HepG2 (cell line): ENCODE data around the gene CDC6. TPM values are rescaled to one million over a fixed set of nuclear protein-coding genes. Genes with fewer than 3 reads are reported as not detected.

ENCODE experiments used
- ATAC-seq: fragments of 200-7000 bp; cut with Tn5 transposase; 3 replicates; pipeline ENCODE4 v1.9.1; 2020; ENCODE audit warnings: mild to moderate bottlenecking, moderate library complexity
- BruUV-seq: library from RNA; stranded (reverse); fragments of 400-500 nt; replicated peaks from 2 replicates; lab custom pipeline; 2021; lab: Mats Ljungman, UMichigan
- CTCF ChIA-PET: fragments of 300-600 bp; formaldehyde crosslinking; extraction: SDS; loops from one replicate; lab custom pipeline; 2021; ENCODE audit warnings: low total read pairs, inconsistent platforms, low intra/inter-chr PET ratio; lab: Yijun Ruan, JAX
- POLR2A ChIA-PET: fragments of 350-600 bp; sonication (Branson Sonifier 250); formaldehyde crosslinking; loops from one replicate; lab custom pipeline; 2020; ENCODE audit warnings: antibody characterized with exemption, inconsistent platforms; lab: Yijun Ruan, JAX
- DNase-seq: peaks from one replicate; pipeline ENCODE4 v3.0.0-alpha.2; 2015; ENCODE audit warnings: low spot score
- FAIRE-seq: peaks from 3 replicates; lab custom pipeline; 2011; peaks lifted over from hg19 to GRCh38; lab: Jason Lieb, UNC
- H2AFZ ChIP-seq: one replicate; pipeline ENCODE4 v1.6.1; 2011; ENCODE audit warnings: low read length, inconsistent platforms
- H3K27ac ChIP-seq: fragments of 300-600 bp; 3 replicates; pipeline ENCODE4 v1.8.0; 2011; ENCODE audit warnings: mixed run types, mild to moderate bottlenecking, mixed read lengths, low read length, inconsistent platforms; ENCODE audit not compliant: insufficient read depth; ENCODE audit errors: extremely low read length
- H3K27me3 ChIP-seq, 2 experiments: fragments of 200-600 bp in 1 of 2; 2 replicates in 1 of 2; 3 replicates in 1 of 2; pipeline versions ENCODE4 v1.6.0 to v1.8.0; 2011; ENCODE audit warnings: low read length in 2 of 2, mild to moderate bottlenecking in 2 of 2, moderate library complexity in 2 of 2, inconsistent platforms in 1 of 2; ENCODE audit not compliant: insufficient read depth in 2 of 2, control insufficient read depth in 1 of 2
- H3K36me3 ChIP-seq, 2 experiments: fragments of 200-600 bp in 1 of 2; replicated peaks in 1 of 2; 2 replicates in 1 of 2; 3 replicates in 1 of 2; pipeline versions ENCODE4 v1.5.1 to v1.8.0; 2011; ENCODE audit warnings: low read length in 2 of 2, inconsistent platforms in 1 of 2; ENCODE audit not compliant: insufficient read depth in 2 of 2, control insufficient read depth in 1 of 2
- H3K4me1 ChIP-seq: 2 replicates; pipeline ENCODE4 v1.5.1; 2012; ENCODE audit warnings: low read length, inconsistent platforms; ENCODE audit not compliant: insufficient read depth
- H3K4me2 ChIP-seq: 2 replicates; pipeline ENCODE4 v1.6.0; 2011; ENCODE audit warnings: low read depth, low read length, inconsistent platforms
- H3K4me3 ChIP-seq, 3 experiments: fragments of 200-600 bp in 1 of 3; sonication (generic), shearing (Covaris generic) in 1 of 3; replicated peaks in 1 of 3; 2 replicates each; pipeline ENCODE4 v1.5.1; 2011 to 2016; ENCODE audit warnings: low read length in 3 of 3, inconsistent platforms in 2 of 3, low read depth in 2 of 3, mild to moderate bottlenecking in 2 of 3, control low read depth in 1 of 3, mixed read lengths in 1 of 3; ENCODE audit not compliant: insufficient read depth in 1 of 3
- H3K79me2 ChIP-seq: one replicate; pipeline ENCODE4 v1.6.1; 2011; ENCODE audit warnings: low read length, inconsistent platforms; ENCODE audit not compliant: insufficient read depth
- H3K9ac ChIP-seq: 2 replicates; pipeline ENCODE4 v1.6.0; 2011; ENCODE audit warnings: mild to moderate bottlenecking, low read depth, low read length, inconsistent platforms; ENCODE audit not compliant: insufficient read depth
- H3K9me3 ChIP-seq: 2 replicates; pipeline ENCODE4 v1.5.1; 2012; ENCODE audit warnings: mild to moderate bottlenecking, low read length
- H4K20me1 ChIP-seq: 2 replicates; pipeline ENCODE4 v1.6.0; 2011; ENCODE audit warnings: inconsistent platforms, mild to moderate bottlenecking, low read length, moderate library complexity; ENCODE audit not compliant: insufficient read depth
- ADNP ChIP-seq: sonication (generic); formaldehyde crosslinking; IDR thresholded peaks from 2 replicates; pipeline ENCODE4 v1.4.0; 2020; ENCODE audit warnings: missing genetic modification reagents
- ARNT2 ChIP-seq: sonication (generic); formaldehyde crosslinking; IDR thresholded peaks from 2 replicates; pipeline ENCODE4 v1.8.0; 2022; ENCODE audit warnings: mild to moderate bottlenecking, low read depth, missing genetic modification reagents, moderate library complexity
- ATF4 ChIP-seq, 2 experiments: fragments of 450-650 bp in 1 of 2; sonication (generic) in 1 of 2; formaldehyde crosslinking; IDR thresholded peaks; 2 replicates each; pipeline versions ENCODE4 v1.5.0 to v1.8.0; 2020 to 2022; ENCODE audit warnings: mild to moderate bottlenecking in 1 of 2, missing genetic modification reagents in 1 of 2
- NAIF1 ChIP-seq: sonication (generic); formaldehyde crosslinking; IDR thresholded peaks from 2 replicates; pipeline ENCODE4 v1.5.0; 2020; ENCODE audit warnings: mild to moderate bottlenecking, missing genetic modification reagents, borderline replicate concordance
- NFYB ChIP-seq: sonication (generic); formaldehyde crosslinking; IDR thresholded peaks from 2 replicates; pipeline ENCODE4 v1.4.0; 2020; ENCODE audit warnings: missing genetic modification reagents
- TRIM24 ChIP-seq: sonication (generic); formaldehyde crosslinking; IDR thresholded peaks from 2 replicates; pipeline ENCODE4 v1.8.0; 2022; ENCODE audit warnings: mild to moderate bottlenecking, missing genetic modification reagents
- ZFYVE20 ChIP-seq: sonication (generic); formaldehyde crosslinking; IDR thresholded peaks from 2 replicates; pipeline ENCODE4 v1.8.0; 2023; ENCODE audit warnings: low read depth, mild to moderate bottlenecking, moderate library complexity, missing genetic modification reagents, borderline replicate concordance
- ZMYM3 ChIP-seq: sonication (generic); formaldehyde crosslinking; IDR thresholded peaks from 2 replicates; pipeline ENCODE4 v1.5.1; 2020; ENCODE audit warnings: mild to moderate bottlenecking, missing genetic modification reagents
- ZNF556 ChIP-seq: sonication (generic); formaldehyde crosslinking; IDR thresholded peaks from 2 replicates; pipeline ENCODE4 v1.4.0; 2020; ENCODE audit warnings: mild to moderate bottlenecking, missing genetic modification reagents, borderline replicate concordance
- ZNF615 ChIP-seq: sonication (generic); formaldehyde crosslinking; IDR thresholded peaks from 2 replicates; pipeline ENCODE4 v1.5.0; 2020; ENCODE audit warnings: mild to moderate bottlenecking, missing genetic modification reagents, borderline replicate concordance
- ZNF790 ChIP-seq: sonication (generic); formaldehyde crosslinking; IDR thresholded peaks from 2 replicates; pipeline ENCODE4 v1.8.0; 2022; ENCODE audit warnings: missing genetic modification reagents, mild to moderate bottlenecking, borderline replicate concordance
- ZNF83 ChIP-seq: sonication (generic); formaldehyde crosslinking; IDR thresholded peaks from 2 replicates; pipeline ENCODE4 v1.4.0; 2020; ENCODE audit warnings: missing genetic modification reagents, mild to moderate bottlenecking, borderline replicate concordance
- ZNF841 ChIP-seq: sonication (generic); formaldehyde crosslinking; IDR thresholded peaks from 2 replicates; pipeline ENCODE4 v1.8.1; 2023; ENCODE audit warnings: missing genetic modification reagents, borderline replicate concordance
- WGBS: methylation state at CpG from one replicate; pipeline ENCODE4 v1.1.6; 2017; ENCODE audit warnings: low lambda C conversion rate; 5-methylcytosine and 5-hydroxymethylcytosine counted together
- in situ Hi-C: cut with HindIII; loops from 2 replicates; pipeline ENCODE4 v1.10.0; 2017; ENCODE audit warnings: low pct_unique_long_range_greater_than_20kb; ENCODE audit not compliant: extremely low pct_ligation_motif_present
- intact Hi-C: fragments of 100-400 bp; cut with micrococcal nuclease; formaldehyde crosslinking; loops from one replicate; pipeline ENCODE4 v1.10.0; 2022; ENCODE audit not compliant: unreplicated experiment
- polyA plus RNA-seq, 8 experiments: library from polyadenylated mRNA; depleted of rRNA in 3 of 8; stranded (reverse) in 7 of 8; unstranded in 1 of 8; fragments of >200 nt; fragmentation: Illumina TruSeq in 4 of 8; extraction: Trizol in 4 of 8; gene quantifications; 2 replicates each; pipeline versions ENCODE4 v1.2.1 to v1.2.3, GENCODE V29; 2011 to 2016; ENCODE audit warnings: low read depth in 4 of 8, missing spikeins in 1 of 8, mixed read lengths in 1 of 8; ENCODE audit not compliant: insufficient read depth in 1 of 8
- total RNA-seq, 5 experiments: library from RNA; depleted of rRNA; stranded (reverse); fragments of >200 nt; fragmentation: Illumina TruSeq; extraction: Trizol; gene quantifications; 2 replicates each; pipeline ENCODE4 v1.2.3, GENCODE V29; 2016; ENCODE audit warnings: low read depth in 1 of 5
- TF ChIP-seq, protein P1 (sequence below): IDR thresholded peaks from 2 replicates; pipeline ENCODE4 v1.6.1; 2016; ENCODE audit warnings: low read depth, control low read depth
- TF ChIP-seq, protein P2 (sequence below): sonication (generic); formaldehyde crosslinking; IDR thresholded peaks from 2 replicates; pipeline ENCODE4 v1.8.0; 2022; ENCODE audit warnings: missing genetic modification reagents, low read depth, mild to moderate bottlenecking, borderline replicate concordance
- TF ChIP-seq, protein P3 (sequence below): sonication (generic); formaldehyde crosslinking; IDR thresholded peaks from 2 replicates; pipeline ENCODE4 v1.9.0; 2021; ENCODE audit warnings: missing genetic modification reagents, mild to moderate bottlenecking, borderline replicate concordance

Gene CDC6
- total and polyA plus RNA-seq, 2 of the 13 experiments (the other 11 are each of a cell fraction or from before 2014, with no cell fraction given) = 17.4 to 114 TPM

GRCh38 chr17:40309031-40309948 is 21.6 kb downstream of the CDC6 start, which contains the start of gene RARA (continued):
- TF ChIP-seq ARNT2 (CRISPR knock-in tag) (0 out of 2 replicates have a peak, but pooled peaks have one; percentile 43), ZNF841 (CRISPR knock-in tag) (no peak), ATF4 (CRISPR knock-in tag; IDR thresholded peaks at IDR 0.05) (peak in 1 of 2 experiments; percentile 58; a peak in 1 of 4 replicates), NFYB (CRISPR knock-in tag) (peak; percentile 34; the same call in 1 of the 2 replicates), ZMYM3 (CRISPR knock-in tag) (peak; percentile 93), ZNF556 (CRISPR knock-in tag) (peak; percentile 79; the same call in 1 of the 2 replicates), ZNF83 (0 out of 2 replicates have a peak, but pooled peaks have one; percentile 51), NAIF1 (no peak; the same call in 1 of the 2 replicates)

- WGBS = 74% methylated on average over 2 of the region's 2 CpGs
- in situ Hi-C loops = no loop called here
- H3K4me3 ChIP-seq = peak overlapping the region; percentile 78 to 89 (median 88)
- BruUV-seq = no TSS peak
- POLR2A ChIA-PET = interaction anchor here (0.6 to 4.1 kb wide), 10 partner anchors 14 to 197 kb away, joined by 3 to 35 read pairs (median 4); no protein-coding TSS in a partner anchor
- no peaks in the 10 kb centered on the region for H3K9me3 ChIP-seq
- no peaks in the 10 kb centered on the region for H4K20me1 ChIP-seq
- FAIRE-seq (no peak), DNase-seq (no peak), ATAC-seq (peak; percentile 12)
- intact Hi-C loops = no loop called here
- CTCF ChIA-PET = no interaction called here
- H3K9ac ChIP-seq = peak overlapping the region; percentile 61; the same call in 1 of the 2 replicates
- peaks cover 81% of the 10 kb centered on the region for H3K4me1 ChIP-seq
- H3K27me3 ChIP-seq = no peaks in the 10 kb centered on the region; a peak in 1 of 5 replicates
- no peaks in the 10 kb centered on the region for H3K79me2 ChIP-seq
- no peak overlapping the region for H2AFZ ChIP-seq
- no peak overlapping the region for H3K27ac ChIP-seq
- H3K4me2 ChIP-seq = peak overlapping the region; percentile 93
- no peaks in the 10 kb centered on the region for H3K36me3 ChIP-seq
- TF ChIP-seq, protein P1, sequence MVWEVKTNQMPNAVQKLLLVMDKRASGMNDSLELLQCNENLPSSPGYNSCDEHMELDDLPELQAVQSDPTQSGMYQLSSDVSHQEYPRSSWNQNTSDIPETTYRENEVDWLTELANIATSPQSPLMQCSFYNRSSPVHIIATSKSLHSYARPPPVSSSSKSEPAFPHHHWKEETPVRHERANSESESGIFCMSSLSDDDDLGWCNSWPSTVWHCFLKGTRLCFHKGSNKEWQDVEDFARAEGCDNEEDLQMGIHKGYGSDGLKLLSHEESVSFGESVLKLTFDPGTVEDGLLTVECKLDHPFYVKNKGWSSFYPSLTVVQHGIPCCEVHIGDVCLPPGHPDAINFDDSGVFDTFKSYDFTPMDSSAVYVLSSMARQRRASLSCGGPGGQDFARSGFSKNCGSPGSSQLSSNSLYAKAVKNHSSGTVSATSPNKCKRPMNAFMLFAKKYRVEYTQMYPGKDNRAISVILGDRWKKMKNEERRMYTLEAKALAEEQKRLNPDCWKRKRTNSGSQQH (CRISPR knock-in tag) = no peak
- 0 out of 2 replicates have a peak, but pooled peaks have one; percentile 5 for TF ChIP-seq ZNF790 (CRISPR knock-in tag)
- TF ChIP-seq TRIM24 (CRISPR knock-in tag) = no peak
- TF ChIP-seq, protein P2, sequence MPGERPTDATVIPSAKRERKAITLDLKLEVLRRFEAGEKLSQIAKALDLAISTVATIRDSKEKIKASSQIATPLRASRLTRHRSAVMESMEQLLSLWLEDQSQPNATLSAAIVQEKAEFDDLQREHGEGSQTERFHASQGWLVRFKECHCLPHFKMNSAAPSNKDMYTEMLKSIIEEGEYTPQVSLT = no peak
- TF ChIP-seq ZNF615 (CRISPR knock-in tag) = no peak
- TF ChIP-seq, protein P3, sequence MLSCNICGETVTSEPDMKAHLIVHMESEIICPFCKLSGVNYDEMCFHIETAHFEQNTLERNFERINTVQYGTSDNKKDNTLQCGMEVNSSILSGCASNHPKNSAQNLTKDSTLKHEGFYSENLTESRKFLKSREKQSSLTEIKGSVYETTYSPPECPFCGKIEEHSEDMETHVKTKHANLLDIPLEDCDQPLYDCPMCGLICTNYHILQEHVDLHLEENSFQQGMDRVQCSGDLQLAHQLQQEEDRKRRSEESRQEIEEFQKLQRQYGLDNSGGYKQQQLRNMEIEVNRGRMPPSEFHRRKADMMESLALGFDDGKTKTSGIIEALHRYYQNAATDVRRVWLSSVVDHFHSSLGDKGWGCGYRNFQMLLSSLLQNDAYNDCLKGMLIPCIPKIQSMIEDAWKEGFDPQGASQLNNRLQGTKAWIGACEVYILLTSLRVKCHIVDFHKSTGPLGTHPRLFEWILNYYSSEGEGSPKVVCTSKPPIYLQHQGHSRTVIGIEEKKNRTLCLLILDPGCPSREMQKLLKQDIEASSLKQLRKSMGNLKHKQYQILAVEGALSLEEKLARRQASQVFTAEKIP (CRISPR knock-in tag) = no peak
- TF ChIP-seq ADNP (CRISPR knock-in tag) = no peak
- no peak for TF ChIP-seq ZFYVE20
Observed at GRCh38 chr17:40309949-40310510, 22.4 kb downstream of the CDC6 start.
